Measurements from ENCODE around the gene PRSS22. TPM values are rescaled to one million over a fixed set of nuclear protein-coding genes. Genes with fewer than 3 reads are reported as not detected.

The PRSS22 gene
- total RNA-seq, 1 experiment from 2014 or later: 3.9 TPM

DNA sequence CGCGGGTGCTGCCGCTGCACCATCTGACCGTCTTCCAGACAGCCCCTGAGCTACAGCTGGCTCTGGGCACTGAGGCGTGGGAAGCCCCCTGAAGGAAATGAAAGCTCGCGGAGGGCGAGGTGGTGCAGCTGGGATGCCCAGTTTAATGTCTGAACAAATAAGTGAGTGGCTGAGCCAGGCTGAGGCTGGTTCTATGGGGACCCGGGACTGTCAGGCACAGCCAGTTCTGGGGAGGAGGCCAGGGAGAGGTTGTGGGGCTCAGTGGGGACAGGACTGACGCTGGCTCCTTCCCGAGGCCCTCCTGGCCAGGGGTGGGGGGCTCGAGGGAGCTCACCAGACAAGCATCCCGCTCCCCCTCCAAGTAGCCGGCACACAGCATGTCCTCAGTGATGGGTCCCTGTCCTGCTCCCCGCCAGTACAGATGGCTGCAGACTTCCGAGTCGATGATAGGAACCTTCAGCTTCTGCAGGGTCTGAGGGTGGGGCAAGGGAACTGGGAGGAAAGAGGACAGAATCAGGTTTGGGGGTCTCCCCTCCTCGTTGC lies 4.4 kb downstream of the PRSS22 start:
- CTCF ChIA-PET: interaction anchor here (1.4 to 3.8 kb wide), 8 partner anchors 9 to 108 kb away, joined by 3 to 45 read pairs (median 10); partner anchors contain the start of gene FLYWCH2

DNA sequence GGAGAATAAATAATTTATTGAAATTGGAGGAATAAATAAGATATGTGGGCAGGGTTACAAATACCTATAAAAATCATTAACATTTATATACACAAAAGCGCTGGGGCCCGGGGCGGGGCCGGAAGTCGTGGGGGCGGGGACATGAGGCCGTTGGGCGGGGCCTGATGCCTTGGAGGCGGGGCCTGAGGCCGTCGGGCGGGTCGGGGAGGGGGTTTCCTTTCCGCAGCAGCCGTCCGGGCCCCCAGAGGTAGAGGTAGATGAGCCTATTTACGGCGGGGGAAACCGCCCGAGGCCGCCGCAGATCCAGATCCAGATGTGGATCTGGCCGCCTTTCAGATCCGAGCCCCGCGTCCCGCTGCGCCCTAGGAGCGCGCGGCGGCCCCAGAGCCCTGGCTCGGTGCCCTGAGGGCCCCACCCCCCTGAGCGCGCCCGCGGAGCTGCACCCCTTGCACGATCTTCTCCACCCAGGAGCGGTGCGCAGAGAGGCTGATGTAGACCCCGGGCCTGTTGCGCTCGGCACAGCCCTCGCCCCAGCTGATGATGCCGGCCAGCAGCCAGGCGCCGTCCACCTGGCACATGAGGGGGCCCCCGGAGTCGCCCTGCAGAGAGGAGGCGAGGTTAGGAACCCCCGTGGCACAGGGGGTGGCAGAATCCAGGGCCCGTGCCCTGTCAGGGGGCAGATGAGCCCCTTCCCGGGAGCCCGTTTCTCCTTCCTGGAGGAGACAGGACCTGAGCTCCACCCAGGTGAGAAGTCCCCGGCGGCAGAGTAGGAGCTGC lies 5.1 kb downstream of the PRSS22 start:
- Mint-ChIP-seq H3K4me1 (peaks cover 2% of the 10 kb centered on the region), H3K27me3 (ENCODE audit: low read depth) (peaks cover 24% of the 10 kb centered on the region), H3K9me3 (peaks cover 10% of the 10 kb centered on the region), H3K4me3 (no peak overlapping the region), H3K36me3 (peaks cover 8% of the 10 kb centered on the region), H3K27ac (no peak overlapping the region)
- ChIA-PET CTCF (interaction anchor here (1.4 to 3.8 kb wide), 6 partner anchors 8 to 30 kb away, joined by 3 to 45 read pairs (median 14); partner anchors contain the start of gene FLYWCH2), POLR2A (no interaction called here)
- ATAC-seq (no peak), DNase-seq (ENCODE audit: low spot score) (no peak)
- no peak for TF ChIP-seq GABPB1 (CRISPR knock-in tag; IDR thresholded peaks at IDR 0.05)
- TF ChIP-seq NR2C2 (CRISPR knock-in tag; IDR thresholded peaks at IDR 0.05): no peak
- no peak for TF ChIP-seq ZNF138 (CRISPR knock-in tag; conservative IDR thresholded peaks at IDR 0.05)
- TF ChIP-seq, protein P1, sequence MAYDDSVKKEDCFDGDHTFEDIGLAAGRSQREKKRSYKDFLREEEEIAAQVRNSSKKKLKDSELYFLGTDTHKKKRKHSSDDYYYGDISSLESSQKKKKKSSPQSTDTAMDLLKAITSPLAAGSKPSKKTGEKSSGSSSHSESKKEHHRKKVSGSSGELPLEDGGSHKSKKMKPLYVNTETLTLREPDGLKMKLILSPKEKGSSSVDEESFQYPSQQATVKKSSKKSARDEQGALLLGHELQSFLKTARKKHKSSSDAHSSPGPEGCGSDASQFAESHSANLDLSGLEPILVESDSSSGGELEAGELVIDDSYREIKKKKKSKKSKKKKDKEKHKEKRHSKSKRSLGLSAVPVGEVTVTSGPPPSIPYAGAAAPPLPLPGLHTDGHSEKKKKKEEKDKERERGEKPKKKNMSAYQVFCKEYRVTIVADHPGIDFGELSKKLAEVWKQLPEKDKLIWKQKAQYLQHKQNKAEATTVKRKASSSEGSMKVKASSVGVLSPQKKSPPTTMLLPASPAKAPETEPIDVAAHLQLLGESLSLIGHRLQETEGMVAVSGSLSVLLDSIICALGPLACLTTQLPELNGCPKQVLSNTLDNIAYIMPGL (CRISPR knock-in tag; IDR thresholded peaks at IDR 0.05): no peak
- TF ChIP-seq, protein P2, sequence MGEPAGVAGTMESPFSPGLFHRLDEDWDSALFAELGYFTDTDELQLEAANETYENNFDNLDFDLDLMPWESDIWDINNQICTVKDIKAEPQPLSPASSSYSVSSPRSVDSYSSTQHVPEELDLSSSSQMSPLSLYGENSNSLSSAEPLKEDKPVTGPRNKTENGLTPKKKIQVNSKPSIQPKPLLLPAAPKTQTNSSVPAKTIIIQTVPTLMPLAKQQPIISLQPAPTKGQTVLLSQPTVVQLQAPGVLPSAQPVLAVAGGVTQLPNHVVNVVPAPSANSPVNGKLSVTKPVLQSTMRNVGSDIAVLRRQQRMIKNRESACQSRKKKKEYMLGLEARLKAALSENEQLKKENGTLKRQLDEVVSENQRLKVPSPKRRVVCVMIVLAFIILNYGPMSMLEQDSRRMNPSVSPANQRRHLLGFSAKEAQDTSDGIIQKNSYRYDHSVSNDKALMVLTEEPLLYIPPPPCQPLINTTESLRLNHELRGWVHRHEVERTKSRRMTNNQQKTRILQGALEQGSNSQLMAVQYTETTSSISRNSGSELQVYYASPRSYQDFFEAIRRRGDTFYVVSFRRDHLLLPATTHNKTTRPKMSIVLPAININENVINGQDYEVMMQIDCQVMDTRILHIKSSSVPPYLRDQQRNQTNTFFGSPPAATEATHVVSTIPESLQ (CRISPR knock-in tag; IDR thresholded peaks at IDR 0.05): no peak
- TF ChIP-seq, protein P3, sequence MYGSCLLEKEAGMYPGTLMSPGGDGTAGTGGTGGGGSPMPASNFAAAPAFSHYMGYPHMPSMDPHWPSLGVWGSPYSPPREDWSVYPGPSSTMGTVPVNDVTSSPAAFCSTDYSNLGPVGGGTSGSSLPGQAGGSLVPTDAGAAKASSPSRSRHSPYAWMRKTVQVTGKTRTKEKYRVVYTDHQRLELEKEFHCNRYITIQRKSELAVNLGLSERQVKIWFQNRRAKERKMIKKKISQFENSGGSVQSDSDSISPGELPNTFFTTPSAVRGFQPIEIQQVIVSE (CRISPR knock-in tag; IDR thresholded peaks at IDR 0.05; ENCODE audit: borderline replicate concordance): no peak
- TF ChIP-seq, protein P4, sequence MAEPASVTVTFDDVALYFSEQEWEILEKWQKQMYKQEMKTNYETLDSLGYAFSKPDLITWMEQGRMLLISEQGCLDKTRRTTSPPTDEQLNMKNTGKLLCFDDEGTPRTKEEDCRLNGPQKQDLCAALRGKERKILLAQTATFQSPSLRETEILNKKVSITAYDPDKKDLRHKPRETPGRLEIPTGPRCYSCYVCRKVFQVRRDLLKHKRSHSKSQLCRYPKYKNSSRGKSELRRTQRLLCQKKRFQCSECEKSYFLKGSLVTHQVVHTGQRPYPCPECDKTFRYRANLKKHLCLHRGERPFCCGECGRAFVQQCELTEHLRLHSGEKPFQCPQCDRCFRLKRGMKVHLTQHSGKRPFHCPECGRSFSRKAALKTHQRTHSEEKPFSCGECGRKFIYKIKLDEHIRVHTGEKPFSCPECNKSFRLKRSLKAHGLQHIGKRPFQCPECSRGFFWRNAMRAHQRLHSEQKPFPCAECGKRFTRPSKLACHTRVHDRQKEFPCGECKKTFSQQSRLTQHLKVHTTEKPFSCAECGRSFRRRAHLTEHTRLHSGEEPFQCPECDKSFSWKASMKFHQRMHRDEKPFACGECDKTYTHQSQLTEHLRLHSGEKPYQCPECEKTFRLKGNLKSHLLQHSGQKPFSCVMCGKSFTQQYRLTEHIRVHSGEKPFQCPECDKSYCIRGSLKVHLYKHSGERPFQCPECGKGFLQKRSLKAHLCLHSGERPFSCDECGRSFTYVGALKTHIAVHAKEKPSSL (CRISPR knock-in tag; conservative IDR thresholded peaks at IDR 0.05): no peak

More for the DNA sequence above, 4.4 kb downstream of the PRSS22 start:
- Mint-ChIP-seq H3K9me3 (peaks cover 10% of the 10 kb centered on the region), H3K36me3 (peaks cover 8% of the 10 kb centered on the region), H3K27me3 (ENCODE audit: low read depth) (peaks cover 29% of the 10 kb centered on the region), H3K27ac (no peak overlapping the region), H3K4me1 (peaks cover 2% of the 10 kb centered on the region), H3K4me3 (no peak overlapping the region)
- DNase-seq (ENCODE audit: low spot score) (no peak), ATAC-seq (no peak)
- TF ChIP-seq CREM (CRISPR knock-in tag; IDR thresholded peaks at IDR 0.05): no peak
- no peak for TF ChIP-seq TCF7 (CRISPR knock-in tag; IDR thresholded peaks at IDR 0.05; ENCODE audit: low read depth)
- TF ChIP-seq, protein P5, sequence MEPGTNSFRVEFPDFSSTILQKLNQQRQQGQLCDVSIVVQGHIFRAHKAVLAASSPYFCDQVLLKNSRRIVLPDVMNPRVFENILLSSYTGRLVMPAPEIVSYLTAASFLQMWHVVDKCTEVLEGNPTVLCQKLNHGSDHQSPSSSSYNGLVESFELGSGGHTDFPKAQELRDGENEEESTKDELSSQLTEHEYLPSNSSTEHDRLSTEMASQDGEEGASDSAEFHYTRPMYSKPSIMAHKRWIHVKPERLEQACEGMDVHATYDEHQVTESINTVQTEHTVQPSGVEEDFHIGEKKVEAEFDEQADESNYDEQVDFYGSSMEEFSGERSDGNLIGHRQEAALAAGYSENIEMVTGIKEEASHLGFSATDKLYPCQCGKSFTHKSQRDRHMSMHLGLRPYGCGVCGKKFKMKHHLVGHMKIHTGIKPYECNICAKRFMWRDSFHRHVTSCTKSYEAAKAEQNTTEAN (CRISPR knock-in tag; IDR thresholded peaks at IDR 0.05): no peak
- no peak for TF ChIP-seq OVOL2 (CRISPR knock-in tag; IDR thresholded peaks at IDR 0.05; ENCODE audit: borderline replicate concordance)
- no peak for TF ChIP-seq ZNF317 (CRISPR knock-in tag; IDR thresholded peaks at IDR 0.05; ENCODE audit: borderline replicate concordance, low read depth)
- no peak for TF ChIP-seq RORB (CRISPR knock-in tag; IDR thresholded peaks at IDR 0.05)
- TF ChIP-seq, protein P6, sequence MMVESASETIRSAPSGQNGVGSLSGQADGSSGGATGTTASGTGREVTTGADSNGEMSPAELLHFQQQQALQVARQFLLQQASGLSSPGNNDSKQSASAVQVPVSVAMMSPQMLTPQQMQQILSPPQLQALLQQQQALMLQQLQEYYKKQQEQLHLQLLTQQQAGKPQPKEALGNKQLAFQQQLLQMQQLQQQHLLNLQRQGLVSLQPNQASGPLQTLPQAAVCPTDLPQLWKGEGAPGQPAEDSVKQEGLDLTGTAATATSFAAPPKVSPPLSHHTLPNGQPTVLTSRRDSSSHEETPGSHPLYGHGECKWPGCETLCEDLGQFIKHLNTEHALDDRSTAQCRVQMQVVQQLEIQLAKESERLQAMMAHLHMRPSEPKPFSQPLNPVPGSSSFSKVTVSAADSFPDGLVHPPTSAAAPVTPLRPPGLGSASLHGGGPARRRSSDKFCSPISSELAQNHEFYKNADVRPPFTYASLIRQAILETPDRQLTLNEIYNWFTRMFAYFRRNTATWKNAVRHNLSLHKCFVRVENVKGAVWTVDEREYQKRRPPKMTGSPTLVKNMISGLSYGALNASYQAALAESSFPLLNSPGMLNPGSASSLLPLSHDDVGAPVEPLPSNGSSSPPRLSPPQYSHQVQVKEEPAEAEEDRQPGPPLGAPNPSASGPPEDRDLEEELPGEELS (CRISPR knock-in tag; IDR thresholded peaks at IDR 0.05): no peak
- TF ChIP-seq ZNF671 (CRISPR knock-in tag; IDR thresholded peaks at IDR 0.05): no peak
- TF ChIP-seq ZNF138 (CRISPR knock-in tag; conservative IDR thresholded peaks at IDR 0.05): no peak
- no peak for TF ChIP-seq KAT7 (CRISPR knock-in tag; IDR thresholded peaks at IDR 0.05; ENCODE audit: borderline replicate concordance)
- TF ChIP-seq, protein P7, sequence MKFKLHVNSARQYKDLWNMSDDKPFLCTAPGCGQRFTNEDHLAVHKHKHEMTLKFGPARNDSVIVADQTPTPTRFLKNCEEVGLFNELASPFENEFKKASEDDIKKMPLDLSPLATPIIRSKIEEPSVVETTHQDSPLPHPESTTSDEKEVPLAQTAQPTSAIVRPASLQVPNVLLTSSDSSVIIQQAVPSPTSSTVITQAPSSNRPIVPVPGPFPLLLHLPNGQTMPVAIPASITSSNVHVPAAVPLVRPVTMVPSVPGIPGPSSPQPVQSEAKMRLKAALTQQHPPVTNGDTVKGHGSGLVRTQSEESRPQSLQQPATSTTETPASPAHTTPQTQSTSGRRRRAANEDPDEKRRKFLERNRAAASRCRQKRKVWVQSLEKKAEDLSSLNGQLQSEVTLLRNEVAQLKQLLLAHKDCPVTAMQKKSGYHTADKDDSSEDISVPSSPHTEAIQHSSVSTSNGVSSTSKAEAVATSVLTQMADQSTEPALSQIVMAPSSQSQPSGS (CRISPR knock-in tag; IDR thresholded peaks at IDR 0.05; ENCODE audit: borderline replicate concordance, low read depth): no peak
- TF ChIP-seq SMAD4 (CRISPR knock-in tag; IDR thresholded peaks at IDR 0.05): no peak
- TF ChIP-seq, protein P8, sequence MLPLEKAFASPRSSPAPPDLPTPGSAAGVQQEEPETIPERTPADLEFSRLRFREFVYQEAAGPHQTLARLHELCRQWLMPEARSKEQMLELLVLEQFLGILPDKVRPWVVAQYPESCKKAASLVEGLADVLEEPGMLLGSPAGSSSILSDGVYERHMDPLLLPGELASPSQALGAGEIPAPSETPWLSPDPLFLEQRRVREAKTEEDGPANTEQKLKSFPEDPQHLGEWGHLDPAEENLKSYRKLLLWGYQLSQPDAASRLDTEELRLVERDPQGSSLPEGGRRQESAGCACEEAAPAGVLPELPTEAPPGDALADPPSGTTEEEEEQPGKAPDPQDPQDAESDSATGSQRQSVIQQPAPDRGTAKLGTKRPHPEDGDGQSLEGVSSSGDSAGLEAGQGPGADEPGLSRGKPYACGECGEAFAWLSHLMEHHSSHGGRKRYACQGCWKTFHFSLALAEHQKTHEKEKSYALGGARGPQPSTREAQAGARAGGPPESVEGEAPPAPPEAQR (CRISPR knock-in tag; IDR thresholded peaks at IDR 0.05): no peak
- TF ChIP-seq EMX1 (CRISPR knock-in tag; IDR thresholded peaks at IDR 0.05): no peak
- no peak for TF ChIP-seq TEAD1 (CRISPR knock-in tag; IDR thresholded peaks at IDR 0.05)
- TF ChIP-seq, protein P9, sequence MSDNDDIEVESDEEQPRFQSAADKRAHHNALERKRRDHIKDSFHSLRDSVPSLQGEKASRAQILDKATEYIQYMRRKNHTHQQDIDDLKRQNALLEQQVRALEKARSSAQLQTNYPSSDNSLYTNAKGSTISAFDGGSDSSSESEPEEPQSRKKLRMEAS (CRISPR knock-in tag; IDR thresholded peaks at IDR 0.05): no peak
- no peak for TF ChIP-seq NFE2L1 (CRISPR knock-in tag; IDR thresholded peaks at IDR 0.05)
- no peak for TF ChIP-seq ZNF416 (CRISPR knock-in tag; IDR thresholded peaks at IDR 0.05)
- no peak for TF ChIP-seq FOXJ3 (CRISPR knock-in tag; IDR thresholded peaks at IDR 0.05; ENCODE audit: borderline replicate concordance)
- POLR2A ChIA-PET: no interaction called here

Measured in WTC11 (cell line).